PC-3 (cell line): ENCODE results near the gene PROX1. TPM values are rescaled to one million over a fixed set of nuclear protein-coding genes. Genes with fewer than 3 reads are reported as not detected.
"Not testable (repeated sequence)": the region's sequence is repeated elsewhere in the genome, so short reads cannot be mapped to it uniquely, and the experiment has no call there.

Experiments used
- ATAC-seq: fragments of 200-7000 bp; cut with Tn5 transposase; 2 replicates; pipeline ENCODE4 v1.9.1; 2020; ENCODE audit warnings: mild to moderate bottlenecking, moderate library complexity
- BruUV-seq: library from RNA; stranded (reverse); fragments of 400-500 nt; replicated peaks from 2 replicates; lab custom pipeline; 2021; lab: Mats Ljungman, UMichigan
- CTCF ChIA-PET: fragments of 300-600 bp; sonication (Branson Sonifier 250); formaldehyde crosslinking; loops from one replicate; lab custom pipeline; 2022; ENCODE audit warnings: antibody characterized with exemption; lab: Charles Lee
- POLR2A ChIA-PET: fragments of 300-600 bp; sonication (Branson Sonifier 250); formaldehyde crosslinking; loops from one replicate; lab custom pipeline; 2022; ENCODE audit warnings: antibody characterized with exemption; ENCODE audit not compliant: unreplicated experiment; lab: Charles Lee
- DNase-seq: peaks from one replicate; pipeline ENCODE4 v3.0.0-alpha.2; 2015
- H2AFZ ChIP-seq: fragments of 300-600 bp; sonication (generic); 2 replicates; pipeline ENCODE4 v1.6.0; 2016; ENCODE audit warnings: antibody characterized with exemption, low read length
- H3F3A ChIP-seq: fragments of 300-600 bp; sonication (generic); one replicate; pipeline ENCODE4 v1.6.0; 2017; ENCODE audit warnings: antibody characterized with exemption, low read length, control low read depth, mild to moderate bottlenecking; ENCODE audit not compliant: unreplicated experiment
- H3K27ac ChIP-seq: fragments of 300-600 bp; sonication (generic); 2 replicates; pipeline ENCODE4 v1.5.1; 2016; ENCODE audit warnings: mild to moderate bottlenecking, low read length
- H3K27me3 ChIP-seq: fragments of 300-600 bp; sonication (generic); 2 replicates; pipeline ENCODE4 v1.6.1; 2016; ENCODE audit warnings: low read length, mixed read lengths
- H3K36me3 ChIP-seq: fragments of 300-600 bp; sonication (generic); 2 replicates; pipeline ENCODE4 v1.6.1; 2016; ENCODE audit warnings: low read depth, mixed run types, low read length, mixed read lengths
- H3K4me1 ChIP-seq: fragments of 300-600 bp; sonication (generic); 2 replicates; pipeline ENCODE4 v1.5.1; 2016; ENCODE audit warnings: low read length; ENCODE audit not compliant: insufficient read depth
- H3K4me2 ChIP-seq: fragments of 300-600 bp; sonication (generic); 2 replicates; pipeline ENCODE4 v1.6.0; 2016; ENCODE audit warnings: low read length
- H3K4me3 ChIP-seq: fragments of 300-600 bp; sonication (generic); 2 replicates; pipeline ENCODE4 v1.5.1; 2016; ENCODE audit warnings: mild to moderate bottlenecking, low read length, mixed read lengths
- H3K79me2 ChIP-seq: fragments of 300-600 bp; sonication (generic); 2 replicates; pipeline ENCODE4 v1.6.1; 2017; ENCODE audit warnings: low read length, mixed read lengths
- H3K9ac ChIP-seq: fragments of 300-600 bp; sonication (generic); 2 replicates; pipeline ENCODE4 v1.6.0; 2016; ENCODE audit warnings: mild to moderate bottlenecking, low read length
- H3K9me2 ChIP-seq: fragments of 300-600 bp; sonication (generic); replicated peaks from 2 replicates; pipeline ENCODE4 v1.6.1; 2016; ENCODE audit warnings: mixed run types, low read length, mixed read lengths
- H3K9me3 ChIP-seq: fragments of 300-600 bp; sonication (generic); 2 replicates; pipeline ENCODE4 v1.6.1; 2016; ENCODE audit warnings: low read length, mixed read lengths
- H4K20me1 ChIP-seq: fragments of 300-600 bp; sonication (generic); 2 replicates; pipeline ENCODE4 v1.6.1; 2016; ENCODE audit warnings: low read length, mixed read lengths
- EZH2 ChIP-seq: fragments of 300-600 bp; sonication (generic); IDR thresholded peaks from one replicate; pipeline ENCODE4 v1.6.1; 2017; ENCODE audit warnings: antibody characterized with exemption, mild to moderate bottlenecking, low read length; ENCODE audit not compliant: unreplicated experiment
- EZH2phosphoT487 ChIP-seq: fragments of 300-600 bp; sonication (generic); IDR thresholded peaks from 2 replicates; pipeline ENCODE4 v1.6.1; 2018; ENCODE audit warnings: mild to moderate bottlenecking, antibody characterized with exemption, low read length, borderline replicate concordance
- intact Hi-C: fragments of 100-400 bp; cut with micrococcal nuclease; formaldehyde crosslinking; loops from 2 replicates; pipeline ENCODE4 v1.9.0; 2023
- total RNA-seq: library from RNA; depleted of rRNA; stranded (reverse); fragments of >200 nt; gene quantifications from 2 replicates; pipeline ENCODE4 v1.2.3, GENCODE V29; 2014
- TF ChIP-seq, protein P1 (sequence below): fragments of 300-600 bp; sonication (generic); conservative IDR thresholded peaks from 2 replicates; pipeline ENCODE4 v1.5.1; 2017; ENCODE audit warnings: antibody characterized with exemption, low read depth, mild to moderate bottlenecking, low read length

PROX1 gene
- total RNA-seq, 1 experiment from 2014 or later, result not detected

DNA sequence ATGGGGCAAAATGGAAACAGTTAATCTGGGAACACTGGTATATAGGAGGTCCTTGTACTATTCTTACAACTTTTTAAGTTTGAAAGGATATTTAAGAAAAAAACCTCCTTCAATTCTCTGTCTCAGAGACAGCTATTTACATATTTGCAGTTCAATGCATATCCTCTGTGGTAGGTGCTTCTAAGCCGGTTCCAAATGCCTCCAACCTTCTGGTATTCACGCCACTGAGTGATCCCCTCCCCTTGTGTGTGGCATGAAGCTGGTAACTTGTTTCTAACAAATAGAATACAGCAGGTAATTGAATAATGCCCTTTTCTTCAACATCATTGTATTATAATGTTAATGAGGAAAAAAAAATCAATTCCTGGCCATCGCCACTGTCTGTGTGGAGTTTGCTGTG, 91.2 kb downstream of the PROX1 start:
- Histone ChIP-seq H3K9me2 (no peaks in the 10 kb centered on the region), H3K27me3 (peaks cover 74% of the 10 kb centered on the region), H3K9me3 (no peaks in the 10 kb centered on the region), H3K9ac (no peak overlapping the region), H3F3A (no peaks in the 10 kb centered on the region), H3K4me2 (no peak overlapping the region), H4K20me1 (no peaks in the 10 kb centered on the region), H3K79me2 (no peaks in the 10 kb centered on the region), H3K4me3 (no peak overlapping the region), H3K36me3 (no peaks in the 10 kb centered on the region), H2AFZ (no peak overlapping the region), H3K27ac (no peak overlapping the region), H3K4me1 (no peaks in the 10 kb centered on the region)
- CTCF ChIA-PET, result no interaction called here
- TF ChIP-seq EZH2 (no peak), EZH2phosphoT487 (no peak)
- TF ChIP-seq, protein P1, sequence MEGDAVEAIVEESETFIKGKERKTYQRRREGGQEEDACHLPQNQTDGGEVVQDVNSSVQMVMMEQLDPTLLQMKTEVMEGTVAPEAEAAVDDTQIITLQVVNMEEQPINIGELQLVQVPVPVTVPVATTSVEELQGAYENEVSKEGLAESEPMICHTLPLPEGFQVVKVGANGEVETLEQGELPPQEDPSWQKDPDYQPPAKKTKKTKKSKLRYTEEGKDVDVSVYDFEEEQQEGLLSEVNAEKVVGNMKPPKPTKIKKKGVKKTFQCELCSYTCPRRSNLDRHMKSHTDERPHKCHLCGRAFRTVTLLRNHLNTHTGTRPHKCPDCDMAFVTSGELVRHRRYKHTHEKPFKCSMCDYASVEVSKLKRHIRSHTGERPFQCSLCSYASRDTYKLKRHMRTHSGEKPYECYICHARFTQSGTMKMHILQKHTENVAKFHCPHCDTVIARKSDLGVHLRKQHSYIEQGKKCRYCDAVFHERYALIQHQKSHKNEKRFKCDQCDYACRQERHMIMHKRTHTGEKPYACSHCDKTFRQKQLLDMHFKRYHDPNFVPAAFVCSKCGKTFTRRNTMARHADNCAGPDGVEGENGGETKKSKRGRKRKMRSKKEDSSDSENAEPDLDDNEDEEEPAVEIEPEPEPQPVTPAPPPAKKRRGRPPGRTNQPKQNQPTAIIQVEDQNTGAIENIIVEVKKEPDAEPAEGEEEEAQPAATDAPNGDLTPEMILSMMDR, result no peak
- intact Hi-C loops, result no loop called here
- POLR2A ChIA-PET, result no interaction called here
- DNase-seq (no peak), ATAC-seq (no peak)
- no TSS peak for BruUV-seq

DNA sequence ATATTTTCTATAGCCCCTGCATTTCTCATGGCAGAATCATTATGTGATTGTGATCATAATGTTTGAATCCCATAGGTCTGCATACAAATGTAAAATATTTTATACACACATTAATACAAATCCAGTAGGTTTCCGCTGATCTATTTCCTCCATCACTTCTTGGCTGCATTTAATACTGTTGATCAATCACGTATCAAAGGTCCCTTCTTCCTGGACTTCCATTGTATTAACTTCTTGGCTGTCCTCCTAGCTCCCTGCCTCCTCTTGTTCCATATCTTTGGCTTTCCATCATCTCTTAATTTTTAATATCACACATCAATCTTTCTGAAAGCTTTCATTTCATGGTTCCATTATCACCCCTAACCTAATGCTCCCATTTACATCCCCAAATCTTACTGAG, 97.6 kb downstream of the PROX1 start:
- CTCF ChIA-PET, result no interaction called here
- H4K20me1 ChIP-seq, result no peaks in the 10 kb centered on the region
- H3K4me3 ChIP-seq, result no peak overlapping the region
- POLR2A ChIA-PET, result no interaction called here
- H3K27me3 ChIP-seq, result peaks cover 14% of the 10 kb centered on the region; the same call in 1 of the 2 replicates
- TF ChIP-seq, protein P1, result no peak
- TF ChIP-seq EZH2, result no peak
- TF ChIP-seq EZH2phosphoT487, result no peak
- H3K36me3 ChIP-seq, result no peaks in the 10 kb centered on the region
- no peak overlapping the region for H3K27ac ChIP-seq
- intact Hi-C loops, result no loop called here
- no peaks in the 10 kb centered on the region for H3K9me2 ChIP-seq
- no peaks in the 10 kb centered on the region for H3K9me3 ChIP-seq
- H3K9ac ChIP-seq, result no peak overlapping the region
- no peaks in the 10 kb centered on the region for H3K4me1 ChIP-seq
- no peaks in the 10 kb centered on the region for H3K79me2 ChIP-seq
- no peak overlapping the region for H3K4me2 ChIP-seq
- no peaks in the 10 kb centered on the region for H3F3A ChIP-seq
- H2AFZ ChIP-seq, result no peak overlapping the region
- ATAC-seq, result no peak
- no TSS peak for BruUV-seq
- no peak for DNase-seq

DNA sequence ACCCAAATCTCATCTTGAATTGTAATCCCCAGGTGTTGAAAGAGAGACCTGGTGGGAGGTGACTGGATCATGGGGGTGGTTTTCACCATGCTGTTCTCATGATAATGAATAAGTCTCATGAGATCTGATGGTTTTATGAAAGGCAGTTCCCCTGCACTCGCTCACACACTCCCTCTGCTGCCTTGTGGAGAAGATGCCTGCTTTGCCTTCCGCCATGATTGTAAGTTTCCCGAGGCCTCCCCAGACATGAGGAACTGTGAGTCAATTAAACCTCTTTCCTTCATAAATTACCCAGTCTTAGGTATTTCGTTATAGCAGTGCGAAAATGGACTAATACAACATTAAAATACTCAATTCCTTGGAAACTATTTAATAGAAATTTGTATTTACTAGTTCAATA, 99.2 kb downstream of the PROX1 start:
- Histone ChIP-seq H3K36me3 (no peaks in the 10 kb centered on the region), H3K27ac (no peak overlapping the region), H3K79me2 (no peaks in the 10 kb centered on the region), H3F3A (no peaks in the 10 kb centered on the region), H3K4me2 (no peak overlapping the region), H3K4me3 (no peak overlapping the region), H3K9me2 (no peaks in the 10 kb centered on the region), H2AFZ (no peak overlapping the region), H3K4me1 (no peaks in the 10 kb centered on the region), H4K20me1 (no peaks in the 10 kb centered on the region), H3K9me3 (no peaks in the 10 kb centered on the region), H3K27me3 (peaks cover 5% of the 10 kb centered on the region; the same call in 1 of the 2 replicates), H3K9ac (no peak overlapping the region)
- no TSS peak for BruUV-seq
- TF ChIP-seq EZH2, result no peak
- no peak for TF ChIP-seq EZH2phosphoT487
- TF ChIP-seq, protein P1, result no peak
- intact Hi-C loops, result no loop called here
- ATAC-seq (no peak), DNase-seq (no peak)
- ChIA-PET CTCF (no interaction called here), POLR2A (no interaction called here)

DNA sequence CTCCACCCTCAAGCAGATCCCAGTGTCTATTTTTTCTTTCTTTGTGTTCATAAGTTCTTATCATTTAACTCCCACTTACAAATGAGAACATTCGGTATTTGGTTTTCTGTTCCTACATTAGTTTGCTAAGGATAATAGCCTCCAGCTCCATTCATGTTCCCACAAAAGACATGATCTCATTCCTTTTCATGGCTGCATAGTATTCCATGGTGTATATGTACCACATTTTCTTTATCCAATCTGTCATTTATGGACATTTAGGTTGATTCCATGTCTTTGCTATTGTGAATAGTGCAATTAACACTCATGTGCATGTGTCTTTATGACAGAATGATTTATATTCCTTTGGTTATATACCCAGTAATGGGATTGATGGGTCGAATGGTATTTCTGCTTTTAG, 101.2 kb downstream of the PROX1 start:
- H3K4me3 ChIP-seq, H3K9me2 ChIP-seq, H3K4me2 ChIP-seq, POLR2A ChIA-PET, intact Hi-C loops, H3K27ac ChIP-seq, H2AFZ ChIP-seq, CTCF ChIA-PET, H3K36me3 ChIP-seq, DNase-seq, H3K9ac ChIP-seq, H3K9me3 ChIP-seq, H3F3A ChIP-seq, H3K79me2 ChIP-seq, BruUV-seq, ATAC-seq, H3K4me1 ChIP-seq, H4K20me1 ChIP-seq, H3K27me3 ChIP-seq: not testable (repeated sequence)
